GM19463 (cell line): ENCODE measurements around the gene POU4F3.

Source experiments
- ATAC-seq: cut with Tn5 transposase; IDR thresholded peaks from one replicate; pipeline ENCODE4 v1.9.1; 2021; ENCODE audit warnings: mild to moderate bottlenecking, moderate library complexity; ENCODE audit not compliant: unreplicated experiment

The POU4F3 gene

DNA sequence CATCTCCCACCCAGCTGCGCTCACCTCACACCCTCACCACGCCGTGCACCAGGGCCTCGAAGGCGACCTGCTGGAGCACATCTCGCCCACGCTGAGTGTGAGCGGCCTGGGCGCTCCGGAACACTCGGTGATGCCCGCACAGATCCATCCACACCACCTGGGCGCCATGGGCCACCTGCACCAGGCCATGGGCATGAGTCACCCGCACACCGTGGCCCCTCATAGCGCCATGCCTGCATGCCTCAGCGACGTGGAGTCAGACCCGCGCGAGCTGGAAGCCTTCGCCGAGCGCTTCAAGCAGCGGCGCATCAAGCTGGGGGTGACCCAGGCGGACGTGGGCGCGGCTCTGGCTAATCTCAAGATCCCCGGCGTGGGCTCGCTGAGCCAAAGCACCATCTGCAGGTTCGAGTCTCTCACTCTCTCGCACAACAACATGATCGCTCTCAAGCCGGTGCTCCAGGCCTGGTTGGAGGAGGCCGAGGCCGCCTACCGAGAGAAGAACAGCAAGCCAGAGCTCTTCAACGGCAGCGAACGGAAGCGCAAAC is 1.1 kb downstream of the POU4F3 start:
- ATAC-seq = no peak

- no peak for ATAC-seq
Observed at GRCh38 chr5:146340260-146341081, 1.8 kb downstream of the POU4F3 start.

DNA sequence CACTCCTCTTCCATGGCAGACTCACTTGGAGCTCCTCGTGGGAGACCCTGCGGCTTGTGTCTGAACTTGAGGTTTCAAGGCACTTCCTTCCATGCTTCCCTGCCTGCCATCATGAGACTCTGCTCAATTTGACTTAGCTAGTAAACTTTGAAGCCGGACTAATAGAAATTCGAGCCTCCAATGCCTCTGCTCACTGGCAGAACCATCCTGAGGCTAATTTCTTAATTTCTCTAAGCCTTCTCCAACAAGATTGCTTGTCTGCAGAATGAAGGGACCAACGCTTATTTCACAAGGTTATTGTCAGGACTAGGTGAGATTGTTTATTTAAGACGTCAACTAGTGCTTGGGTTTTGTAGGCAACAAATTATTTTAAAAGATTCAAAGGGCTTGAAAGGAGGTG is 3.2 kb downstream of the POU4F3 start:
- no peak for ATAC-seq

DNA sequence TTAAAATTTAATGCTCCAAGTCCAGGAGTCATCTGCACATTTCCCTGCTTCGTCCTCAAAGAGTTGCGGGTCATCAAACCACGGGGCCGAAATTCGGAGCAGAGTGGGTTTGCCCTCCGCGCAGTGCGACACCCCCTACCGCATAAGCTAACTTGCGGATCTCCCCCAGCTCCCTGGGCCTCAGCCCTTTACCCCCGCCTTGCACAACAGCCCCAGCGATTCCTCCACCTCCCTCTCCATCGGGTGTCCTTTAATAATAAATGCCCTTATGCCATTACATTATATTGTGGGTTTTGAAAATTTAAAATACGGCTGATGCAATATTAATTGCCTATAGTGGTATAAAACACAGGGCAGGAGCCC is 3.9 kb downstream of the POU4F3 start:
- no peak for ATAC-seq

- no peak for ATAC-seq
Observed at GRCh38 chr5:146342882-146343865, 4.5 kb downstream of the POU4F3 start.

DNA sequence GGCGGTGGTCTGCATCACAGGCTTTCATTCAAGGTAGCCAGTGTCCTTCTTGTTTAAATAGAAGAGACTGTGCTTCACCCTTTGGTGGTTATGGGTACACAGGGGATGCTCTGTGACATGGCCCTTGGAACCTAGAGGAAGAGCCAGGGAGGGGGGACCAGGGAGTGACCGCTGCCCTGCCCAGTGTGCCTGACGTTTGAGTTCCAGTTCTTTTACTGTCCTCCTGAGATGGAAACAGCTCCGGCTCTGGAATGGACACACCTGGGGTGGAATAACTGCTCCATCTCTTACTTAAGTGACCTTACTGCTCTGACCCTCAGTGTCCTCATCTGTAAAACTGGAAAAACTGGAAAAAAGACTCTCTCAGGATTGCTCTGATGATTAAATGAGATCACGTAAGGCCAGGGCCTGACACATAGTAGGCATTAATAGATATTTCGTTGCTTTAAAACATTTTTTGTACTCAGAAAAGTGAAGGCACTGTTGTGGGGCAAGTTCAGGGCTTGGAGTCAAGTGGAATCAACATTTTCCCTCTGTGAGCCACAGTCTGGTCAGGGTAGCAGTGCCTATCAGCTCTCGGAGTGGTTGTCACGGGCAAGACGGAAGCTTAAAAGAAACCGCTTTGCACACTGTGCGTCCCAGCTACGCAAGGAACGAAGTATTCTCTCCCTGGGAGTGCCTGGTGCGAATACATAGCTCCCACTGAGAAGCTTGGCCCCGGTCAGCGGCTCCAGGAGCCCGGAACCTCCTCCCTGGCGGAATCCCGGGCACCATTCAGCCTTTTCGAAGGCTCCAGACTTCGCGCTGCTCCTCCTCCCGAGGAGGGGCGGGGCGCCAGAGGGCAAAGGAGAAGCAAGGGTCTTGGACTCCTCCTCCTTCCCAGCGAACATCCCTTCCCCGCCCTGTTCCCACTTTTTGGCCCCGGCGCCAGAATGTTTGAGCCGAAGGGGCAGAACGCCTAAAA is 5.8 kb downstream of the POU4F3 start:
- no peak for ATAC-seq

DNA sequence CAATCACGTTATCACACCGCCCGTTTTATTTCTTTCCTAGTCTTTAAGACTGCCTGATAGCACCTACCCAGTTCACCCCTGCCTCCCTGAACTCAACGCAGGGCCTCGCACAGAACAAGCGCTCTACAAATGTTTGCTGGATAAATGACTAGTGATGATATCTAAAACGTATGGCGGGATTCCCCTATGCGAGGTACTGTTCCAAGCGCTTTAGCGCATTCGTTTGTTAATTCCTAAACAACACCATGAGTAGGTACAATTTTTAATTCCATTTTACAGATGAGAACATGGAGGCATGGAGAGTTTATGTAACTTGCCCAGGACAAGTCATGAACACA is 6.6 kb downstream of the POU4F3 start:
- no peak for ATAC-seq

- ATAC-seq = no peak
Observed at GRCh38 chr5:146345578-146346366, 7.1 kb downstream of the POU4F3 start.

DNA sequence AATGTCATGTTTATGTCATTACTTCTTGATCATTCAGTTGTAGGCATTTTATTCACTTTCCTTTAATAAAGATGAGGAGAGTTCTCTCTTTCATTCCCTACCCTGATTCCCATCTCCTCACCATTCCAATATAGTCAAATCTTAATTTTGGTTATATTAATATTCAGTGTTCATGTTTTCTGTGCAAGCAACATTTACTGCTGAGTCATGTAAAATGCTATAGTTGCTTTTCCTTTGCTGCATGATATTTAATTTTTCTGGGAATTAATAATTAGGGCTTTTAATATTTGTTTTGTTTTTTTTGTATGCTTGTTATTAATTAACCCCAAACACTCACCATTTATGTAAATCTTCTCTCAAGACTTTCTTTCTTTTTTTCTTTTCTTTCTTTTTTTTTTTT is 18.5 kb downstream of the POU4F3 start:
- ATAC-seq = no peak

DNA sequence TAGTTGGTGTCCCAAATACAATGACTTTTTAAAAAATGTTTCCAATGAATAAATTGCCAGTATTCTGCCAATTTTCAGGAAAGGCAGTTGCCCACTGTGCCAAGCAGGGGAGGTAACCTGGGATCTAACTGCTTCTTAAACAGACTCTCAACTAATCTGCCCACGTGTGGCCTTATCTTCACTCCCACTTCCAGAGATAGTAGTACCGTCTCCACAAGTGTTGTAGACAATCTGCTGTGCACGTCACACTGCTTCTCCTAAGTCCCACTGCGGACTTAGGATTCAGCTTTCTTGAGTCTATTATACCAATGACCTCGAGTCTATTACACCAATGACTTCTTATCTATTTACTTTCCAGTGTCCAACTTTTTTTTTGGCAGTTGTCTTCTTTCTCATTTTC is 21.2 kb downstream of the POU4F3 start:
- ATAC-seq = no peak

- no peak for ATAC-seq
Observed at GRCh38 chr5:146363161-146363874, 24.7 kb downstream of the POU4F3 start.

DNA sequence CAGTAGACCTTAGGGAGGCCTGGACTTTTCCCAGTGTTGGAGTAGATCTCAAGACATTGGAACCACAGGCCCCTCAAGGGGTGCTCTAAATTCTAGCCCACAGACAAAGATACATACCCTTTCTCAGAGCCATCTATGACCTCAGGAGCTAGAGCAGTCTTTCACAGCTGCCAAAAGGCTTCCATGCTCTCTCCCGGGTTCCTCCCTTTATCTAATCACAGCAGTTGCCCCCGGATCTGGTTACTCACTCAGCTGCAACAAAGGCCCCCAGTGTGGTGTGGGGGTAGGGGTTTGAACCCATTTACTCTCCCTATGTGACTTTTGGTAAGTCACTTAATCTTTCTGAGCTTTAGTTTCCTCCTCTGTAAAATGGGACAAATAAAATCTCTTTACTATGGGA is 27.0 kb downstream of the POU4F3 start:
- no peak for ATAC-seq

GRCh38 chr5:146366904-146367303 is 28.3 kb downstream of the POU4F3 start:
- no peak for ATAC-seq

GRCh38 chr5:146368137-146368536 is 29.5 kb downstream of the POU4F3 start:
- no peak for ATAC-seq

GRCh38 chr5:146369691-146370090 is 31.1 kb downstream of the POU4F3 start:
- ATAC-seq = no peak

DNA sequence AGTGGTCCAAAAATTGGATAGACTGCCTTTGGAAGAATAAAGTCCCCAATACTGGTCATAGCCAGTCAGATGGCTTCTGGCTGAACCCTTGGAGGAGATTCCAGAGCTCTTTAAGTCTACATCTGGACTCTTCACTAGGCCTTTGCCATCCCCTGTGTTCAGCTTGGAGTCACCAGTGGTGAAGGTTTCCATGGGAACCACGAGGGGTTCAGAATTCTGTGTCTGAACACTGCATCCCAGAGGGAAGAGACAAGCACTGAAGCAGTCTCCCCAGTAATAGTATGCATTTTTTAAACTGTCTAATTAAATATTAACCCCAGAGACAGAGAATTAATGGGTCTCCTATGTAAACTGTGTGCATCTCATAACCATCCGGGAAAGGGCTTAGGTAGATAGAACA is 38.2 kb downstream of the POU4F3 start:
- no peak for ATAC-seq

- no peak for ATAC-seq
Observed at GRCh38 chr5:146378986-146379385, 40.3 kb downstream of the POU4F3 start.

DNA sequence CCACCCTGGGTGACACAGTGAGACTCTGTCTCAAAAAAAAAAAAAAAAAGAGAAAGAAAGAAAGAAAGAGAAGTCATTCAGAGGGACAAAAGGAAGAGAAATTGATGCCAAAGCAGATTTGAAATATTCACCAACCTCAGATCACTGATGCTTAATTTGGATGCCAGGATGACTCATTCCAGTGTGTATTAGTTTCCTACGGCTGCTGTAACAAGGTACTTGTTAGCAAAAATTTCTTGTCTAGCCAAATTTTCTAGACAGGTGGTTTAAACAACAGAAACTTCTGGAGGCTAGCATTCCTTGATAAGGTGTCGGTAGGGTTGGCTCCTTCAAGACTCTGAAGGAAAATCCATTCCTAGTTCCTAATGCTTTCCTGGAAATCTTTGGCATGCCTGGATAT is 42.1 kb downstream of the POU4F3 start:
- ATAC-seq = no peak

- no peak for ATAC-seq
Observed at GRCh38 chr5:146388386-146388785, 49.7 kb downstream of the POU4F3 start.
